AG04449 (cell line): Measurements from ENCODE around the gene AAMDC.
"Not testable (repeated sequence)": the region's sequence is repeated elsewhere in the genome, so short reads cannot be mapped to it uniquely, and the experiment has no call there.

Source experiments
- CTCF ChIA-PET: fragments of 350-600 bp; formaldehyde crosslinking; extraction: SDS; loops from one replicate; lab custom pipeline; 2021; ENCODE audit warnings: antibody characterized with exemption; lab: Yijun Ruan, JAX
- POLR2A ChIA-PET: fragments of 400-600, 350-600 bp; formaldehyde crosslinking; extraction: SDS; loops from one replicate; lab custom pipeline; 2020; ENCODE audit warnings: antibody characterized with exemption, inconsistent platforms; lab: Yijun Ruan, JAX
- DNase-seq: peaks from one replicate; pipeline ENCODE4 v3.0.0-alpha.2; 2010; ENCODE audit warnings: low read depth, low spot score
- H3K4me3 ChIP-seq: 2 replicates; pipeline ENCODE4 v1.5.1; 2011; ENCODE audit warnings: low read depth, mild to moderate bottlenecking, control low read depth, low read length
- TF ChIP-seq, protein P1 (sequence below): IDR thresholded peaks from one replicate; pipeline ENCODE4 v1.5.1; 2011; ENCODE audit warnings: mild to moderate bottlenecking, moderate library complexity, low read length, control low read depth, inconsistent platforms; ENCODE audit not compliant: insufficient read depth; ENCODE audit errors: missing control alignments

The AAMDC gene

DNA sequence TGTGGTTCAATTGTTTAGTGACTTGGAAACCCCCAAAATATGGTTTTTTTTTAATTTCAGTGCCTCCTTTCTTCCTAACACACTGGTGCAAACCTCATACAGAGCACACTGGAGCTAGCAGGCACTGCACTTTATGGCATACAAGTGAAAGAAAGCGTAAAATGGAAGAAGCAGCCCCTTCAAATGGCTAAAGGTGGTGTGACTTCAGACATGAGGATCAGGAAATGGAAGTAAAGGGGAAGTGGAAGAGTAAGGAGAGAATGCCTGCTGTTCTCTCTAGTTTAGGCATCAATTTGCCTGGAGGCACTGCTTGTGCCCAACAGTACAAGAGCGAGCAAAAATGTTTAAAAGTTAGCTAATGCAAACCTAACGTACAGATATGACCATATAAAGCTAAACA, 6.1 kb upstream of the AAMDC start:
- TF ChIP-seq, protein P1, sequence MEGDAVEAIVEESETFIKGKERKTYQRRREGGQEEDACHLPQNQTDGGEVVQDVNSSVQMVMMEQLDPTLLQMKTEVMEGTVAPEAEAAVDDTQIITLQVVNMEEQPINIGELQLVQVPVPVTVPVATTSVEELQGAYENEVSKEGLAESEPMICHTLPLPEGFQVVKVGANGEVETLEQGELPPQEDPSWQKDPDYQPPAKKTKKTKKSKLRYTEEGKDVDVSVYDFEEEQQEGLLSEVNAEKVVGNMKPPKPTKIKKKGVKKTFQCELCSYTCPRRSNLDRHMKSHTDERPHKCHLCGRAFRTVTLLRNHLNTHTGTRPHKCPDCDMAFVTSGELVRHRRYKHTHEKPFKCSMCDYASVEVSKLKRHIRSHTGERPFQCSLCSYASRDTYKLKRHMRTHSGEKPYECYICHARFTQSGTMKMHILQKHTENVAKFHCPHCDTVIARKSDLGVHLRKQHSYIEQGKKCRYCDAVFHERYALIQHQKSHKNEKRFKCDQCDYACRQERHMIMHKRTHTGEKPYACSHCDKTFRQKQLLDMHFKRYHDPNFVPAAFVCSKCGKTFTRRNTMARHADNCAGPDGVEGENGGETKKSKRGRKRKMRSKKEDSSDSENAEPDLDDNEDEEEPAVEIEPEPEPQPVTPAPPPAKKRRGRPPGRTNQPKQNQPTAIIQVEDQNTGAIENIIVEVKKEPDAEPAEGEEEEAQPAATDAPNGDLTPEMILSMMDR, result no peak
- ChIA-PET POLR2A (no interaction called here), CTCF (interaction anchor here (0.6 to 0.9 kb wide), 2 partner anchors 39 to 55 kb away, joined by 3 read pairs; no protein-coding TSS in a partner anchor)
- H3K4me3 ChIP-seq, result no peak overlapping the region
- DNase-seq, result no peak

DNA sequence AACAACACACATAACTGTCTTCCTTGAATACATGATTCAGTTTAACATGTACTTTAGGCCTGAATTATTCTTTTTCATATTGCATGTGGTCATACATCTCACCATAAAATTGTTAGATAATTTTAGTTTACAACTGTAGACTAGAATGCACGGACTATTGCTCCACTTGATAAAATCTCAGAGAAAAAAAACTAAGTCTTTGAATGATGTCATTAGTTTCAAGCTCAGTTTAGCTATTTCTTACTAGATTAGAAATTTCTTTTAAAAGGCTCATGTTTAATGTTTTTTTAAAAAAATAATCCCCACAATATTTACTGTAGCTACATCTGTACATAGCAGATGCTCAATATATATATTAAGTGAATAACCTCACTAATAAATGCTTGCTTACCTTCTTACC, 5.5 kb upstream of the AAMDC start:
- TF ChIP-seq, protein P1, result no peak
- ChIA-PET POLR2A (no interaction called here), CTCF (interaction anchor here (0.6 to 0.9 kb wide), 2 partner anchors 39 to 54 kb away, joined by 3 read pairs; no protein-coding TSS in a partner anchor)
- DNase-seq, result no peak
- no peak overlapping the region for H3K4me3 ChIP-seq

DNA sequence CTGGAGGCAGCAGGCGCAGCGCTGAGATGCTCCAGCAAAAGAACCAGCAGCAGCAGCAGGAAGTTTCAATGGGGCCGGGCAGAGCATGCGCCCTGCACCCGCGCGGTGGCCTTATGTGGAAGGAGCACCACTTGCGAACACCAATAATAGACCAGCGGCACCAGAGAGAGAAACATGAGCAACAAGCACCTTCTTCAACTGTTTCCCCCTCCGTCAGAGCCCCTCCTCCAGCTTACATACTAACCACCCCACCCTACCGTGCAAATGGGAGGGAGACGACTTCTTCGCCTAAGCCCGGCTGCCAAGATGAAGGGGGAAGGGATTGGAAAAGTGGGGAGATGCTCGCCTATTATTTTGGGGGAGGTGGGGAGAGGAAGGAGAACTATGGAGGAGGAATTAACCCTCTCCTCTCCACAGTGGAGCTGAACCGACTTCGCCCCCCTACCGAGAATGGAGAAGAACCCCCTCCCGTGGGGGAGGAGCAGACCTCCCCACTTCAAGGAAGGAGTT, 1.5 kb upstream of the AAMDC start:
- TF ChIP-seq, protein P1, result peak; percentile 4
- CTCF ChIA-PET, result interaction anchor here (0.8 to 1.9 kb wide), 11 partner anchors 8 to 745 kb away, joined by 3 to 12 read pairs (median 5); no protein-coding TSS in a partner anchor
- H3K4me3 ChIP-seq, result peak overlapping the region; percentile 89
- POLR2A ChIA-PET, result interaction anchor here (0.9 kb wide), 2 partner anchors 175 kb away, joined by 3 to 5 read pairs; partner anchors contain the start of gene INTS4
- peak; percentile 61 for DNase-seq

DNA sequence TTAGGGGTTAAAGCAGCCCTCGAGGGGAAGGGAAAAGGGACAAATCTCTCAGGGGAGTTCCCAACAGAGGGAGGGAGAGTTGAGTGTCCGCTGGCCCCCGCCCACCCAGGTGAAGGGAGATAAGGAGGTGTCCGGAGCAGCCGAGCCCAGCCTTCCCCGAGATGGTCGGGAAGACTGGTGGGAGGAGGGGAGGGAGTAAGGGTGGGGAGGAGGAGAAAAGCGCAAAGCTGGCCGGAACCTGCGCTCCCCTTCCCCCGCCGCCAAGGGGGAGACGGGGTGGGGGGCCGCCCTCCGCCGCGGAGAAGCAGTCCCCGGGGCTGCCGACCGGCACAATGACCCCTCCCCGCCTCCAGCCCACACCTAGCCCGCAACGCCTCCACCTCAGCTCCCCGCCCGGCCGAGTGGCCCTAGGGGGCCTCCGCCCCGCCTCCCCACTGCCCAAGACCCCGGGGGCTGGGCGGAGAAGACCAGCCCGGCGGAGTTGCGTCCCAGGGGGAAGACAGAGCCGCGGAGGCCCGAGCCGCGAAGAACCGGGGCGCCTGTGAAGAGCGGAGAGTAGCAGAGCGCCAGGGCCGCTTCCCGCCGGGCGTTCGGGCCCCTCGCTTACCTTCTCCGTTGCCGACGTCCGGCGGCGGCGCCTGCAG, 901 bp upstream of the AAMDC start:
- CTCF ChIA-PET, result interaction anchor here (0.7 to 1.9 kb wide), 13 partner anchors 8 to 745 kb away, joined by 3 to 12 read pairs (median 4); no protein-coding TSS in a partner anchor

DNA sequence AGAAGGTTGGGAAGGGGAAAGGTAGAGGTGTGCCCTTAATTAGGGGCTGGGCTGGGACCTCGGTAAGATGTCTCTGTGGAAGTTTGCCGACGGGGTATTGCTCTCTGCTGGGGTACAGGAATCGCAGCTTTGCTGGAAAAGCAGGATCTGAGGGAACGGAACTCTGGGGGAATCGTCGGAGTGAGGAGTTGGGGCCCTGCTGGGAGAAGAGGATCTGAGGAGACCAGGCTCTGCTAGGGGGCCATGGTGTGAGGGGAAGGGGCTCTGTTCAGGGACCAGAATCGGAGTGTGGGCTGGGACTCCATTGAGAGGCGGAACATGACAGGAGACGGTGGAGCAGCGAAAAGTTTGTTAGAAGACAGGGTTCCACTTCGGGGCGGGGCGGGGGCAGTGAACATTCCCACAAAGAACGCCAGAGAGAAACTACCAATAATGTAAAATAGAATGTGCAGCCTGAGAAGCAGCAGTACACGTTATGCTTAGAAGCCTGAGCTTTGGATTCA, 456 bp downstream of the AAMDC start:
- H3K4me3 ChIP-seq, result peak overlapping the region; percentile 89
- DNase-seq, result no peak
- ChIA-PET CTCF (interaction anchor here (0.7 kb wide), 1 partner anchor 173 kb away, joined by 5 read pairs; the partner anchor contains the start of gene INTS4), POLR2A (interaction anchor here (0.6 to 0.7 kb wide), 2 partner anchors 61 to 174 kb away, joined by 3 to 5 read pairs; no protein-coding TSS in a partner anchor)
- TF ChIP-seq, protein P1, result no peak

More for the DNA sequence above, 901 bp upstream of the AAMDC start:
- no peak for DNase-seq
- TF ChIP-seq, protein P1, result no peak
- peak overlapping the region; percentile 89 for H3K4me3 ChIP-seq
- POLR2A ChIA-PET, result interaction anchor here (0.5 to 0.9 kb wide), 2 partner anchors 14 to 175 kb away, joined by 3 to 5 read pairs; no protein-coding TSS in a partner anchor

DNA sequence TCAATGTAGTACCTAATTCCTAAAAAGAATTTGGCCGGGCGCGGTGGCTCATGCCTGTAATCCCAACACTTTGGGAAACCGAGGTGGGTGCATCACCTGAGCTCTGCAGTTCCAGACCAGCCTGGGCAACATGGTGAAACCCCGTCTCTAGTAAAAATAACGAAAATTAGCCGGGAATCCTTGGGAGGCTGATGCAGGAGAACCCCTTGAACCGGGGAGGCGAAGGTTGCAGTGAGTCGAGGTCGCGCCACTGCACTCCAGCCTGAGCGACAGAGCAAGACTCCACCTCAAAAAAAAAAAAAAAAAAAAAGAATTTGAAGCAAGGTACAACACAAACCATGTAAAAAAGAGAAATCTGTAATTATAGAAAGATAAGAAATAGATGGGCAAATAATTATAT, 1.2 kb downstream of the AAMDC start:
- ChIA-PET POLR2A (interaction anchor here (0.6 to 0.7 kb wide), 2 partner anchors 60 to 173 kb away, joined by 3 to 5 read pairs; no protein-coding TSS in a partner anchor), CTCF (interaction anchor here (0.7 to 1.2 kb wide), 2 partner anchors 172 to 224 kb away, joined by 4 to 5 read pairs; partner anchors contain the start of gene INTS4)
- H3K4me3 ChIP-seq, result peak overlapping the region; percentile 89

More for the DNA sequence above, 1.2 kb downstream of the AAMDC start:
- DNase-seq, result not testable (repeated sequence)
